SK-N-DZ (cell line): Measurements from ENCODE around the gene CDH22.
A peak's percentile ranks its signal among the peaks of the same experiment; 100 is the strongest.

Experiments
- DNase-seq: peaks from one replicate; pipeline ENCODE4 v3.0.0-alpha.2; 2015; ENCODE audit warnings: low spot score

CDH22 gene

DNA sequence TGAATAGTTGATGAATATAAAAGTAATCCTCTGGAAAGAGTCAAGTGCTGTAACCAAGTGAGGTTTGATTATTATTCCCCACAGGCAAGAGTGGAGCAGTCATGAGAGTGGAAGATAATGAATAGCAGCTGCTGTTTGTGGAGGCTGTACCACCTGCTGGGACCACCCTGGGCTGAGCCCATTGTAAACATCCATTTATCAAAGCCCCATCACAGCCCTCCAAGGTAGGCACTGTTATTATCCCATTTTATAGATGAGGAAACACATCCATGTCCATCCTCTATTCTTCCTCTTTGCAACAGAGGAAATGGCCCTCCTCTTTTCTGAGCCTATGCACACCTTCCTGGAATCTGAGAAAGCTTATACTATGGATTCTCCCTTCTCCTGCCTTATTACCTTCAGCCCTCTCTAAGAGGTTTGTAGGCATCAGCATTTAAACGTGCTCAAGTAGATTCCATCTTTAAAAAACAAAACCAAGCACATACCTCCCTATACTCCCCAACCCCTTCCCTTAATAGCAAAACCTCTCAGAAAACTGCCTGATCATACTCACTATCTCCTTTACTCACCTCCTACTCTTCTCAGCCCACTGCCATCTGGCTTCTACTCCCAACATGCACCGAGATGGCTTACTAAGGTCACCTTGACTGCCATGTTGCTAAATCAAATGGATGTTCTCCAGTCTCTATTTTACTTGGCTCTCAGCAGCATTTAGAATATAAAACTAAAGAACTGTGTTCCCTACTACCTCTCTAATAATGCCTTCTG is 37.1 kb downstream of the CDH22 start:
- no peak for DNase-seq

DNA sequence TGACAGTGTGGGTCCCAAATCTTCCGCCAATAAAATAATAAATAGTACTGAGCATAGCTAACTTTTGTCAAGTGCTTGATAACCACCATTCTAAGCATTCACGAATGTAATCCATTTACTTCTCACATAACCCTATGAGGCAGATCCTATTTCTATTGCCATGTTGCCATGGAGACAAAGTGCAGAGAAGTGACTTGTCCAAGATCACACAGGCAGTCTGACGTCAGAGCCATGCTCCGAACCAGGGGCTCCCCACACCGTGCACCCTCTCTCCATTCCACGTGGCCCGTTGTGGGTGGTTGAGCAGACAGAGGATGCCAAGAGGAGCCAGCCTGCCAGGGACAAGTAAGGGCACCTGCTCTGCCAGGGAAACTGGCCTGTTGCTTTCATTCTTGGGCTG is 38.9 kb downstream of the CDH22 start:
- no peak for DNase-seq

DNA sequence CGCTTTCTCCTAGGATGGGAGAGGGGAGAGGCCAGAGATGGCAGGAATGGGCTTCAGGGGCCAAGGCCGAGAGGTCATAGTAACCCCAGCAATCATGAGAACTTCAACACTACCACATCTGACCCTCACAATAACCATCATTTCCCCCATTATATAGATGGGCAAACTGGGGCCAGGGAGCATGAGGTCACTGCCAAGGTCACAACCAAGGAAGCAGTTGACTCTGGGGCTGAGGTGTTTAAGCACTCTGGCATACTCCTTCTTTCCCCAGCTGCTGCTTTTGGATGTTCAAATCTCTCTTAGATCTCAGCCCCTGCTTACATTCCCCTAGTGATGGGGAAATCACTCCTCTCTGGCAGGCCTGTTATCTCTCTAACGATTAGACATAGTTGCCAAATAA is 39.6 kb downstream of the CDH22 start:
- no peak for DNase-seq

DNA sequence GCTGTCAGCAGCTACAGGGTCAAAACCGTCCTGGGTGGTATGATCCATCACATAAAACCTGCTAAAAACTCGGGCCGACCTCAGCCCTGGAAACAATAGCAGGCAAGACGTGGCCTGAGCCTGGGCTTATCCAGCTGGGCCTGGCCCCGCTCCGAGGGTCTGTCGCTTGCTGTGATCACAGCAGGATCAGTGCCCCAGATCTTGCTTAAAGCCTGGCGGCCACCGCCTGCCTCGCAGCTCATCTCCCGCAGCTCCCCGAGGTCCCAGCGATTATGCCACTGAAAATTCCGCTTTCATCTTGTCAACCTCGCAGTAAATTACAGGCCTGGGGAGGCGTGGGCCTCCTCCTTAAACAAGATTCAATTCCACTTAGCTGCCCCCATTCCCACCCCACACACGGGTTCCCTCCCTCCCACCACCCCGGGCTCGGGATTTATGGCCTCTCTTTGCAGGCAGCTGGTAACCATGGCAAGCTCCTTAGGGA is 40.1 kb downstream of the CDH22 start:
- peak; percentile 73 for DNase-seq

DNA sequence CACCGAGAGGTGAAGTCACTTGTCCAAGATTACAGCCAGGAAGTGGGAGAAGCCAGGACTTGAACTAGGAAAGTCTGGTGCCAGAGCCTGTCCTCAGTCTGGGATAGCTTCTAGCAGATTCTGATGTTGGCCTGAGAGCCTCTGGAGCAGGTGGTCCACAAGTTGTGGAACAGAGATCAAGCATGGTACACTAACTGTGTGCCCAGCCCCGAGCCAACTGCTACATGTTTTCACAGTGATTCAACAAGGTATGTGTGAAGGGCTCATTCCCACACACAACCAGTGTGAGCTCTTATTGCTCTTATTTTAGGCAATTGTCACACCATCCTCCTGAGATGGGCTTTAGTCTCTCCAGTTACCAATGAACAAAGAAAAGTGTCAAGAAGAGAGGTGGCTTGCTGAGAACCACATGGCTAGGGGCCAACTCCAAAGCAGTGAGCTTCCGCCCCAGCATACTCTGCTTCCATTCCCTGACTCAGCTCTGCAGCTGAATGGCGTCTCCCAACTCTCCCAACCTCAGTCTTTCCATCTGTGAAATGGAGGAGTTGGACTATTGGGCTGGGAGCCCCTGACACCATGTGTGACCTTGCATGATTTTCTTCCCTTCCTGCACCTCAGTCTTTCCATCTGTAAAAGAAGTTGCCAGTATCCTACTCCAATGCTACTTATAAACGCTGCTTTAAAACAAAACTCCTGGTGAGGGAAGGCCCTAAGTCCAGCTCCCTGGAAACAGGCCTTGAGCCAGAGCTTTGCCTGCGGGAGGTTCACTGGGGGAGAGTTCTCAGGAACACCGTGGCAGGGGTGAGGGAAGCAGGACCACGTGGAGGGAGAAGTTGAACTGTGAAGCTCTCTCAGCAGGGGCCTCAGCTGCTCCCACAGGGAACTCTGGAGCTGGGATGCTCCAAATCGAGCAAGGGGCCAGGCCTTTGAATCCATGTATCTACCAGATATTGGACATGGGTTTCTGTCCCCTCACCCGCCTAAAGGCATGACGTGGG is 40.9 kb downstream of the CDH22 start:
- no peak for DNase-seq

DNA sequence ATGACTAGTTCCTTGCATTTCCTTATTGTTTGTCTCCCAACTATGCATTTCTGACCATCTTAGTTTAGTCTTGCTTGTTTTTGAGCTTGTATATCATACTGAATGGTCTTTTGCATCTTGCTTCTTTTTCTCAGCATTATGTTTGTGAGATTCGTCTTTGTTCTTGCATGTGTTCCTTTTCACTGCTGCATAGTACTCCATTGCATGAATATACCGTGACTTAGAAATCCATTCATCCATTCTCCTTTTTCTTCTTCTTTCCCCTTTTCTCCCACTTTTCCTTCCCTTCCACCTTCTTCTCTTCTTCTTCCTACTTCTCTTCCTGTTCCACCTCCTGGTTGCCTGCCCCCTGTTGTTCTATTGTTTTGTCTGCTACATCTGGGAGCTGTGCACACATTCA is 42.8 kb downstream of the CDH22 start:
- DNase-seq, result no peak

DNA sequence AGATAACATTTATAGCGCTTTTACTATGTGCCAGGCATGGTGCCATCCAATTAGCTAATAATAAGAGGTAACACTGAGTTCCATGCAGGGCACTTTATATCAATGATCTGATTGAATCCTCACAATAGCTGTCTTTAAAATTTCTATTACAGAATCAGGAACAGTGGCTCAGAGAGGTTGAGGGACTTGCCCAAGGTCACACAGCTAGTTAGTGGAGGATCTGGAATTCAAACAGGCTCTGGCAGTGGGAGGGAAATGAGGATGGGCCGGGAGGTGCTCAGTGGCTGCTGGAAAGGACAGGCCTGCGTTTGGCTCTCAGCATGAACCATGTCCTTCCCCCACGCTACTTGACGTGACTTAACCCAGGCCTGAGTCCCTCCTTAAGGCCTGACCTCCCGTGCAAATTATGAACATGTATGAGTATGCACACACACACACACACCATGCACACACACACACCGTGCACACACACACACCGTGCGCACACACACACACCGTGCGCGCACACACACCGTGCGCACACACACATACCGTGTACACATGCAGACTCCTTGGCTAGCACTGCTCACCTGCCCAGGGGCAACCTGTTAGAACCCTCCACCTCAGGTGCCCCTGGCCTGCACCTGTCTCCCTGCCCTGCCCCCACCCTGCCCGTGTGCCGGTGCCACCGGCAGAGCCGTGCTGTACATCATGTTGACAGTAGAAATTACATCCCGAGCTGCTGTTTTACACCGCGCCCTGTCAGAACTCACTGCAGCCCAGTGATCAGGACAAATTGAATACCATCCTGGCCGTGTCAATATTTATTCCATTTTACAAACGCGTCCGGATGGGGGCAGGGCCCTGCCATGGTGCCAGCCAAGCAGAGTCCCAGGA is 43.7 kb downstream of the CDH22 start:
- DNase-seq, result no peak

DNA sequence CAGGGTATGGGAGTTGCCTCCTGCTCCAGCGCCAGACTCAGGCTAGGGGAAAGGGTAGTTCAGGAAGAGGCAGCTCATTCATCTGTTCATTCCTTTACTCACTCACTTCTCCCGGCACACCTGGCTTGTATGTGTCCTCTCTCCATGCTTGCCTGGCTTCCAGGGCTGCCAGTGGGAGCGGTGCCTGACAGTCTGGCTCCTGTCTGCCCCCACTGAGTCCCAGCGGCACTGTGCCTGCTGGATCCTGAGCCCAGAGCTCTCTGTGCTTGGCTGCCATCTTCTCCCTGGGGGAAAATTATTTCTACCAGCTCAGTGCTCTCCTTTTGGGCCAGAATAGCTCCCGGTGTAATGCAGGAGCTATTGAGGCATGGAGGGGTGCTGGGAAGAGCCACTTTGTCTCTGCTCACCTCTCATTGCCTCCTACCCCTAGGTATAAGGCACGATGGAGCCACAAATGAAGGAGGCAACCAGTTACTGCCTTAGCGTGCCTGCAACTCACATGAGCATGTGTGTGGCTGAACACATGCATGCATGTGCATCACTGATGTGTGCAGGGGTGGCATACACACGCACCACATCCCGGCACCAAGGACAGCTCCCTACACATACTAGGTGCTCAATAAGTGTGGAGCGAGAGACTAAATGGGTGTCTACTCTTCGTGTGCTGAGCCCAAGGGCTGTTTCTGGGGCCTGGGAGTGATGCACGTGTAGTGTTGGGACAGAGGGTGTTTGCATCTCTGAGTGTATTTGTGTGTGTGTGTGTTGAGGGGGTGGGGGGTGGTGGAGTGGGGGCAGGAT is 46.6 kb downstream of the CDH22 start:
- DNase-seq, result no peak

DNA sequence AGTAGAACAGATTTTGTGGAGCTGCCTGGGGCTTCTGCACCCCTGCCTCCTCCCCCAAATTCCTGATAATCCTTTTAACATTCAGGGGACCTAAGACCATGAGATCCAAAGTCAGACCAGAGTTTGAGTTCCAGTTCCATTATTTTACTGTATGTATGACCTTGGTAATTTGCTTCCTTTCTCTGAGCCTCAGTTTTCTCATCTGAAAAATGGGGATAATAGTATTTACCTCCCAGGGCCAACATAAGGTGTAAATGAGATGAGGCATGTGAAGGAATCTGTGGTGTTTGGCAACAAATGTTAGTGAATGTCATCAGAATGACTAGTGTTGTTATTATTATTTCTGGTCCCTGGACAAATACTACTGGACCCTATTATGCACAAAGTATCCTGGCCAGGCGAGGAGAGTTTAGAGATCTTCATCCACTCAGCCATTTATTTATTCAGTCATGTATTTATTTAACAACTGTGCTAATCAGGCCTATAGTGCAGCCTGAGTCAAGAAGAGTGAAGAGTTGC is 47.3 kb downstream of the CDH22 start:
- no peak for DNase-seq

DNA sequence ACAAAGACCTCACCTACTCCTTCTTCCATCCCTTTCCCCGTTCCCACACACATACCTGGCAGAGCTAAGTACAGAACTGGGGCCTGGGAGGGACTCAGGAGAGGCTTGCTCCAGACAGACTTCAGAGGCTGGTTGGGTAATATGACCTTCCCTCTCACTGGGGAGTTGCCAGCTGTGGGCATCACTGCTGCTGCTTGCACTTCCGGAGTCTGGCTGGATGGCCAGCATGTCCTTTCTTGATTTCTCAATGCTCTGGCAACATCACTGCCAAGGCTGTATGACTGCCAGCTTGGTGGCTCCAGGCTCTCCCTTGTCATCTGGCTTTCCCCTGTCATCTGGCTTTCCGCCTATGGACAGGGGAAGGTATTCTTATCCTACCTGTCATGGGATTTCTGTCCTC is 47.8 kb downstream of the CDH22 start:
- no peak for DNase-seq

DNA sequence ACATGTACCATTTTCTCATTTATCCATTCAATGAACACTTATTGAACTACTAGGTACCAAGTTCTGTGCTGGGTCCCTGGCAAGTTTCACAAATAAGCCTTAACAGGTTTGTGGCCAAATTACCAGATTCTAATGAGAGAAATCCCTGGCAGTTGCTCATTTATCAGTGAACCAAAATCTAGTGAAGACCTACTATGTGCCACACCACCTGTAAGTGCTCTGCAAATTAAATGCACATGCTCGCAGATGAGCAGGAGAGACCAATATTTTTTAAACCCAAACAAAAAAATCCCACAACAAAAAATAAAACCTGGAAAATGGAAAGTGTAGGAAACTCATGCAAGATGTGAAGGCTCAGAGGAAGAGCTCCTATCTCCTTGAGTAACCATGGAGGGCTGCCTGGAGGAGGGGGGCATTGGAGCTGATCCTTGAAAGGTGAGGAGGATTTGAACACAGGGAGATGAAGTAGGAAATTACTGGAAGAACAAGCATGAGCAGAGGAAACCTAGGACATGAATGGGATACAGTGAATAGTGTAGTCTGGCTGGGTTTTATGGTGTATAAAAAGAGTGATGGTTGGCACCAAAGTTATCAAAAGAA is 48.9 kb downstream of the CDH22 start:
- DNase-seq, result no peak

DNA sequence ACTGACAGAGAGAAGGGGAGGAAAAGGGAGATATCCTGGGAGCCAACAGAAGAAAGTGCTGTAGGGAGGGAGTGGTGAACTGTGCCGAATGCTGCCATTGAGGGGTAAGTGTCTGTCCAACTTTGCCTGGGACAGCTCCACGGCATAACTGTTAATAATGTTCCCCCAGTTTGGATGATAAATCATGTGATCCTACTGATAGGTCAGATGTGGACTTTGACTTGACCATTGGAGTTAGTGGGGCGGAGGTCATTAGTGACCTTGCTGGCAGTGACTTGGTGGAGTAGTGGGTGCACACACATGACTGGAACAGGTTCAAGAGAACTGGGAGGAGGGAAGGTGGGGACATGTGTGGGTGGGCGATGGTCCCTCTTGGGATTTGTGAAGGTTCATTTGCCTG is 50.4 kb downstream of the CDH22 start:
- no peak for DNase-seq

DNA sequence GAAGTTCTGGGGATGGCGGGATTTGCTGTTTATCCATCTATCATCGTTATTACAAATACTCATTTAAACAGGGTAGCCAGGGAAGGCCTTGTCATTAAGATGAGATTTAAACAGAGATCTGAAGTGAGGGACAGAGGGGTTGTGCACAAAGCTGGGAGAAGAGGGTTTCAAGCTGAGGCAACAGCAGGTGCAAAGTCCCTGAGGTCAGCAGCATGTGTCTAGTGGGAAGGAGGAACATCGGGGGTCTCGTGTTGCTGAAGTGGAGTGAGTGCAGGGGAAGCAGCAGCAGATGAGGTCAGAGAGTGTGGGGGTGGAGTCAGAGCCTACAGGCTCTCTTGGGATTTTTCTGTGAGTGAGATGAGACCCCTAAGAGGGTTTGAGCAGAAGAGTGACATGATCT is 52.0 kb downstream of the CDH22 start:
- DNase-seq, result no peak

DNA sequence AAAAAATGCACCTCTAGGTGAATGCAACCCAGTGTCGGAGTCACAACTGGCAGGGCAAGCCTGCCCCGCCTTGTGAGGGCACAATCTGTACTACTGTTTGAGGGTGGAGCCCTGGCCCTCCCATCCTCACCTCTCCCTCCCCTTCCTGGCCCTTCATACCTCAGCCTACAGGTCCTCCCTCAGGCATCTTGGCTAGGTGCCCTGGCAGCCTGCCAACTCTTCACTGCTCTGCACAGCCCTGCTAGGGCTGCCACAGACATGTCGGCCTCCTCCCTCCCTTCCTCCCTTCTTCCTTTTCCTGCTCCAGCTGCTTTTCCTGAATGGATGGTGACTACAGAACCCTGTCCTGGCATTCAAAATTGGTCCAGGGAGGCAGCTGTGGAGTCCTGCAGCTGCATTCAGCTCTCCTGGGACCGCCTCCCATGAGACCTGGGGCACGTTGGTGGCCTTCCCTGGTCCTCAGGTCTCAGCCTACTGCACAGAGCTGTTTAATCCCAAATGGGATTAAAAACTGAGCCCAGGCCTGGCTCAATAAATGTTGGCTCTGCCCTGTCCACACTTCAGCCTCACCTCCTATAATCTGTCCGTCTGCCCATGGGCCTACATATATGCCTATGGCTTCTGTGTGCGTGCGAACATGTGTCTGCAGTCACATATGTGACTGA is 52.7 kb downstream of the CDH22 start:
- peak; percentile 48 for DNase-seq

DNA sequence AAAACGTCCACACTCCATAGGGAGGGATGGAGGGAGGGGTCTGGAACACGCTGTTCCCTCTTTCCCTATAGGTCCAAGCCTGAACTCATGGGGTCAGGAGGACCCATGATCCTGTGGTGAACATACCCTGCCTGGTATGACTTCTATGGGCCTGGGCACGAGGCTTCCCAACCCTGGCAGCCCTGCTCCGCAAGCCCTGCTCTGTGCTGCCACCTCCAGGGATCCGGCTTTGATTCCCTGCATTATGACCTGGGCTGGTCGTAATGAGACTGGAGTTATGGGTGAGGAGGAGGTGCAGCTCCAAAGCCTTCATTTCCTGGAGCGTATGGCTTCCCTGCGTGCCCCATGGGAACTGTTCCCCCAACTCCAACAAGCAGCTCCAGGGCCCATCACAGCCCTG is 54.9 kb downstream of the CDH22 start:
- no peak for DNase-seq

DNA sequence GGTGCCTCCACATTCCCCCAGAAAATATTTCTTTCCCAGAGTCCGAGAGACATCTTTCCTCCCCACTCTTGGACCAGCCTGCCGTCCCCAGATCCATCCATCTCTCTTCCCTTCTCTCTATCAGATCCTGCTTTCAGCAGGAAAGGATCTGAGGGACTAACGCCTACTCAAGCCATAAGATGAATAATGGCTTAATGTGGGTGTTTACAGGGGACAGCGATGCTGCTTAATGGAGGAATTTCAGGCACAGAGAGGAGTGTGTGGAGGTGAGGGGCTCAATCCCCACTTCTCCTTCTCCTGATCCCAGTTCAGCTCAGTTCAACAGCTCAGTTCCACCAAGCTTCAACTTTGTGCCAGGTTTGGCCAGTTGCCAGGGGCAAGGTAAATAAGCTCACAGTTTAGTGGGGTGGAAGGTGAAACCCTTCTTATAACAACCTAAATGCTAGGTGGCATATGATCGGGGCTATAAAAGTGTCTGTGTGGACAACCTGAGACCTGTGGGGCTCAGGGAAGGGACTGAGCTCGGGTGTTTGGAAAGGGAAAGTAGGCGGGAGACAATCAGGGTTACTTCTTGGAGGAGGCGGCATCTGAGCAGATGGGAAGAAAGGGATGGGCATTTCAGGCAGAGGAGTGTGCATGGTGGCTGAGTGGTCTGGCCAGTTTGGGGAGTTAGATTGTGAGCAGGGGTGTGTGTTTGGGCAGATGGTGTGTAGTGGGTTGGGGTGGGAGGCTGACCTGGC is 55.8 kb downstream of the CDH22 start:
- DNase-seq, result no peak

DNA sequence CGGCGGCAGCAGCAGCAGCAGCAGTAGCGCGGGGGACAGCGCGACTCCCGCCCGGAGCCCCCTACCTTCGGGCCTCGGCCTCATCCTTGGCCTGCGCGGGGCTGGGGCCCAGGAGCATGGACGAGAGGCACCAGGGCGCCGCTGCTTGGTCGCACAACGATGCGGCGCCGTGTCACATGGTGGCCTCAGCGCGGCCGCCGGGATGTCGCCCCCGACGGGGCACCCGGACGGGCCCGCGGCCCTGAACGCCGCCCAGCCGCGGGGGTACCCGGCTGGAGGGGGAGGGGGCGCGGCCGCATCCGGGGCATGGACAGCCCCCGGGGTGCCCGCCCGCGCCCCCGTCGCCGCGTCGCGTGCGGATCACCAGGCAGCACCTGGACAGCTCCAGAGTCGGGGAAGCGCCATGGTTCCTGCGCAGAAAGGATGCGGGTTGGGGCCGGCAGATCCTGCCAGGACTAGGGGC is 57.1 kb downstream of the CDH22 start:
- DNase-seq, result no peak

DNA sequence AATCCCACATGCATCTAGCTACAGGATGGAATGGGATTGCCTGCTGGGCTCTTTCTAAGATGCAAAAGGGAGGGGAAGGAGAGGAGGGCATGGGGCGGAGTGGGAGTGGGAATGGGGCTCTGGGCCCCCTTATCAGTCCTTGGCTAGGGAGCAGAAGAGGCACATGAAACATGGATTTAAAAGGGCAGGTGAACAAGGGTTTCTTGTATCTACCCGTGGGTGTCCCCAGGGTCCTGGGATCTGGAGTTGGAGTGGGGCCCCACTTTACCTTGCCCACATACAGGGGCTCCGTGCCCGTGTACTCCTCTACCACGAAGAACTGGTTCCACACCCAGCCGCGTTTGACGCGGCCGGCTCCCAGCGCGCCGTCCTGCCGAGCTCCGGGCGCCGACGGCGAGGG is 57.5 kb downstream of the CDH22 start:
- no peak for DNase-seq

DNA sequence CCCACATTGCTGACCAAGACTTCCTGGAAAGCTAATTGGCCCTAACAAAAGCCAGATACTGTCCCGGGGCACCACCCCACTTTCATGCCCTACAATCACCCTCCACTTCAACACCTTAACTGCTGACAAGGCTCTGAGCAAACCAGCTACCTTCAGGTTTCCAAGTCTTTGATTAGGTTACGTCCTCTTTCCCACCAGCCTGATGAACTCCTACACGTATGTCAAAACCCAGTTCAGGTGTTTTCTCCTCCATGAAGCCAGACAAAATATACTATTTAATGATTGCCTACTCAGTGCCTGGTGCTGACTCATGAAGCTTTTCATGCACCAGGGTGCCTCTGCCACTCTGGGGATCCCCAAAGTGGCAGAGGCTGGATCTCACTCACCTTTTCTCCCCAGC is 58.6 kb downstream of the CDH22 start:
- DNase-seq, result no peak
